ENCODE results near the gene CD209. TPM values are rescaled to one million over a fixed set of nuclear protein-coding genes. Genes with fewer than 3 reads are reported as not detected.

Gene CD209
- total RNA-seq, 1 donor from 2014 or later, result not detected

GRCh38 chr19:7730286-7731217, 16.8 kb downstream of the CD209 start:
- intact Hi-C loops (cut with micrococcal nuclease), result no loop called here
- Mint-ChIP-seq H3K4me1 (ENCODE audit: low read depth) (no peaks in the 10 kb centered on the region), H3K36me3 (ENCODE audit: low read depth) (no peaks in the 10 kb centered on the region), H3K4me3 (no peak overlapping the region), H3K9me3 (no peaks in the 10 kb centered on the region), H3K27me3 (ENCODE audit: insufficient read depth) (peaks cover 44% of the 10 kb centered on the region), H3K27ac (no peak overlapping the region)
- DNase-seq (ENCODE audit: low spot score), result no peak

- H3K36me3 Mint-ChIP-seq (ENCODE audit: low read depth), result no peaks in the 10 kb centered on the region
- DNase-seq (ENCODE audit: low spot score), result no peak
Observed at GRCh38 chr19:7729831-7730285, 17.5 kb downstream of the CD209 start.

GRCh38 chr19:7729211-7729610, 18.1 kb downstream of the CD209 start:
- H3K4me3 Mint-ChIP-seq, result no peak overlapping the region
- intact Hi-C loops (cut with micrococcal nuclease), result no loop called here
- no peaks in the 10 kb centered on the region for H3K9me3 Mint-ChIP-seq
- H3K36me3 Mint-ChIP-seq (ENCODE audit: low read depth), result no peaks in the 10 kb centered on the region
- no peaks in the 10 kb centered on the region for H3K4me1 Mint-ChIP-seq (ENCODE audit: low read depth)
- no peak overlapping the region for H3K27ac Mint-ChIP-seq
- DNase-seq (ENCODE audit: low spot score), result no peak
- H3K27me3 Mint-ChIP-seq (ENCODE audit: insufficient read depth), result peaks cover 39% of the 10 kb centered on the region

More at GRCh38 chr19:7729831-7730285, 17.5 kb downstream of the CD209 start:
- no peaks in the 10 kb centered on the region for H3K4me1 Mint-ChIP-seq (ENCODE audit: low read depth)
- no peaks in the 10 kb centered on the region for H3K9me3 Mint-ChIP-seq
- intact Hi-C loops (cut with micrococcal nuclease), result no loop called here
- no peak overlapping the region for H3K4me3 Mint-ChIP-seq
- H3K27me3 Mint-ChIP-seq (ENCODE audit: insufficient read depth), result peaks cover 42% of the 10 kb centered on the region
- H3K27ac Mint-ChIP-seq, result no peak overlapping the region

GRCh38 chr19:7725791-7726190, 21.5 kb downstream of the CD209 start:
- intact Hi-C loops (cut with micrococcal nuclease), result no loop called here
- Mint-ChIP-seq H3K4me3 (no peak overlapping the region), H3K4me1 (ENCODE audit: low read depth) (no peaks in the 10 kb centered on the region), H3K27ac (no peak overlapping the region), H3K36me3 (ENCODE audit: low read depth) (no peaks in the 10 kb centered on the region), H3K27me3 (ENCODE audit: insufficient read depth) (peaks cover 31% of the 10 kb centered on the region), H3K9me3 (no peaks in the 10 kb centered on the region)
- DNase-seq (ENCODE audit: low spot score), result no peak

GRCh38 chr19:7722231-7722651, 25.1 kb downstream of the CD209 start:
- DNase-seq (ENCODE audit: low spot score), result no peak
- Mint-ChIP-seq H3K36me3 (ENCODE audit: low read depth) (no peaks in the 10 kb centered on the region), H3K4me1 (ENCODE audit: low read depth) (no peaks in the 10 kb centered on the region), H3K4me3 (no peak overlapping the region), H3K27ac (no peak overlapping the region), H3K9me3 (no peaks in the 10 kb centered on the region), H3K27me3 (ENCODE audit: insufficient read depth) (peaks cover 6% of the 10 kb centered on the region)
- intact Hi-C loops (cut with micrococcal nuclease), result no loop called here

DNA sequence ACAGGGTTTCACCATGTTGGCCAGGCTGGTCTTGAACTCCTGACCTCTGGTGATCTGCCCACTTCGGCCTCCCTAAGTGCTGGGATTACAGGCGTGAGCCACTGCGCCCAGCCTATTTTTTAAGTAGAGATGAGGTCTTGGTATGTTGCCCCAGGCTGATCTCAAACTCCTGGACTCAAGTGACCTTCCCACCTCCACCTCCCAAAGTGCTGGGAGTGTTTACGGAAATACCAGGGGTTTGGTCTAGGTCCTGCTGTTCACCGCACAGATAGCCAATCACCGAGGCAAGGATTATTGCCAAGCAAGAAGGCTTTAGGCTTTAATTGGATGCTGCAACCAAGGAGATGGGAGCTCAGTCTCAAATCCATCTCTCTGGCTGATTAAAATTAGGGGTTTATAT, 27.0 kb downstream of the CD209 start:
- Mint-ChIP-seq H3K27me3 (ENCODE audit: insufficient read depth) (peaks cover 2% of the 10 kb centered on the region), H3K9me3 (peaks cover 6% of the 10 kb centered on the region), H3K4me3 (no peak overlapping the region), H3K27ac (no peak overlapping the region), H3K4me1 (ENCODE audit: low read depth) (no peaks in the 10 kb centered on the region), H3K36me3 (ENCODE audit: low read depth) (no peaks in the 10 kb centered on the region)
- no peak for DNase-seq (ENCODE audit: low spot score)
- intact Hi-C loops (cut with micrococcal nuclease), result no loop called here

- H3K27ac Mint-ChIP-seq, result no peak overlapping the region
- DNase-seq (ENCODE audit: low spot score), result no peak
- no peak overlapping the region for H3K4me3 Mint-ChIP-seq
- H3K36me3 Mint-ChIP-seq (ENCODE audit: low read depth), result no peaks in the 10 kb centered on the region
- H3K9me3 Mint-ChIP-seq, result peaks cover 6% of the 10 kb centered on the region
- intact Hi-C loops (cut with micrococcal nuclease), result no loop called here
- no peaks in the 10 kb centered on the region for H3K4me1 Mint-ChIP-seq (ENCODE audit: low read depth)
- H3K27me3 Mint-ChIP-seq (ENCODE audit: insufficient read depth), result no peaks in the 10 kb centered on the region
Observed at GRCh38 chr19:7718668-7719067, 28.7 kb downstream of the CD209 start.

- H3K4me3 Mint-ChIP-seq, result no peak overlapping the region
- no peak overlapping the region for H3K27ac Mint-ChIP-seq
- no peaks in the 10 kb centered on the region for H3K36me3 Mint-ChIP-seq (ENCODE audit: low read depth)
- H3K4me1 Mint-ChIP-seq (ENCODE audit: low read depth), result no peaks in the 10 kb centered on the region
- intact Hi-C loops (cut with micrococcal nuclease), result no loop called here
- no peak for DNase-seq (ENCODE audit: low spot score)
- H3K27me3 Mint-ChIP-seq (ENCODE audit: insufficient read depth), result no peaks in the 10 kb centered on the region
- H3K9me3 Mint-ChIP-seq, result peaks cover 6% of the 10 kb centered on the region
Observed at GRCh38 chr19:7716762-7717161, 30.6 kb downstream of the CD209 start.

- DNase-seq (ENCODE audit: low spot score), result no peak
- Mint-ChIP-seq H3K36me3 (ENCODE audit: low read depth) (no peaks in the 10 kb centered on the region), H3K27ac (no peak overlapping the region), H3K4me3 (no peak overlapping the region), H3K4me1 (ENCODE audit: low read depth) (no peaks in the 10 kb centered on the region), H3K27me3 (ENCODE audit: insufficient read depth) (no peaks in the 10 kb centered on the region), H3K9me3 (peaks cover 6% of the 10 kb centered on the region)
- intact Hi-C loops (cut with micrococcal nuclease), result no loop called here
Observed at GRCh38 chr19:7715671-7716070, 31.7 kb downstream of the CD209 start.

DNA sequence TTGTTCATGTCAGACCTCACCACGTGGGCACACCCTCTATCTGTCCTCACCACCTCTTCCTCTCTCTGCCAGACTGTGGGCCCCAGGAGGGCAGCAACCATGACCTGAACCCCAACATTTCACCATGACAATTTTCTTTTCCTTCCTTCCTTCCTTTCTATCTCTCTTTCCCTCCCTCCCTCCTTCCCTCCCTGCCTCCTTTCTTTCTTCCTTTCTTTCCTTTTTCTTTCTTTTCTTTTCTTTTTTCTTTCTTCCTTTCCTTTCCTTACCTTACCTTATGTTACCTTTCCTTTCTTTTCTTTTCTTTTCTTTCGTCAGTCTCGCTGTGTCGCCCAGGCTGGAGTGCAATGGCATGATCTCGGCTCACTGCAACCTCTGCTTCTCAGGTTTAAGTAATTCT, 36.7 kb downstream of the CD209 start:
- intact Hi-C loops (cut with micrococcal nuclease), result no loop called here
- Mint-ChIP-seq H3K27ac (no peak overlapping the region), H3K27me3 (ENCODE audit: insufficient read depth) (peaks cover 7% of the 10 kb centered on the region)

DNA sequence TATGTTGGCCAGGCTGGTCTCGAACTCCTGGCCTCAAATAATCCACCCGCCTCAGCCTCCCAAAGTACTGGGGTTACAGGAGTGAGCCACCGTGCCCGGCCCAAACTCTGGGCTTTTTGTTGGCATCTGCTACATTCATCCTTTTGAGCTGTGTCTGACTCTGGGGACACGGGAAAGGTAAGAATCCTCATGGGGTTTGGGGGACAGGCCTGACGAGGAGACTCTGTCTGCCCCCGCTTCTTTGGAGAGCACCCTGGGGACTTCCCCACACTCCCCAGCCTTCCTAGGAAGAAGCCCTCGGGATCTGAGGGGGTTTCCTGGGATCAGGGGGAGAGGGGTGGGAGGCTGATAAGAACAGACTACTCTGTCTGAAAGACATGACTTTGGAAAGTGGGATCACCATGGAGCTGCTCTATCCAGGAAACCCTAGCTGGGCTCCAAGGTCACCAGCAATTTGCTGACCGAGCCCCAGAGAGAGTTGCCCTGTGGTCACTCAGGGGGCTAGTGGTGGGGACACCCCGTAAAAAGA, 37.3 kb downstream of the CD209 start:
- DNase-seq (ENCODE audit: low spot score), result no peak
- Mint-ChIP-seq H3K4me3 (no peak overlapping the region), H3K9me3 (no peaks in the 10 kb centered on the region), H3K36me3 (ENCODE audit: low read depth) (no peaks in the 10 kb centered on the region), H3K27ac (no peak overlapping the region), H3K4me1 (ENCODE audit: low read depth) (peaks cover 18% of the 10 kb centered on the region), H3K27me3 (ENCODE audit: insufficient read depth) (peaks cover 8% of the 10 kb centered on the region)
- intact Hi-C loops (cut with micrococcal nuclease), result no loop called here

More for the DNA sequence above, 36.7 kb downstream of the CD209 start:
- H3K9me3 Mint-ChIP-seq, result no peaks in the 10 kb centered on the region
- no peak overlapping the region for H3K4me3 Mint-ChIP-seq
- DNase-seq (ENCODE audit: low spot score), result no peak
- peaks cover 15% of the 10 kb centered on the region for H3K4me1 Mint-ChIP-seq (ENCODE audit: low read depth)
- no peaks in the 10 kb centered on the region for H3K36me3 Mint-ChIP-seq (ENCODE audit: low read depth)

GRCh38 chr19:7706955-7707456, 40.3 kb downstream of the CD209 start:
- intact Hi-C loops (cut with micrococcal nuclease), result no loop called here
- Mint-ChIP-seq H3K4me3 (peak overlapping the region; percentile 20), H3K4me1 (ENCODE audit: low read depth) (peaks cover 18% of the 10 kb centered on the region), H3K36me3 (ENCODE audit: low read depth) (no peaks in the 10 kb centered on the region), H3K9me3 (no peaks in the 10 kb centered on the region), H3K27ac (no peak overlapping the region), H3K27me3 (ENCODE audit: insufficient read depth) (peaks cover 24% of the 10 kb centered on the region)
- no peak for DNase-seq (ENCODE audit: low spot score)
